GM18867 (cell line): ENCODE results near the gene ODAD2.
"Not testable (repeated sequence)": the region's sequence is repeated elsewhere in the genome, so short reads cannot be mapped to it uniquely, and the experiment has no call there.

Experiments used
- ATAC-seq: cut with Tn5 transposase; IDR thresholded peaks from one replicate; pipeline ENCODE4 v1.9.1; 2021; ENCODE audit warnings: mild to moderate bottlenecking, moderate library complexity; ENCODE audit not compliant: unreplicated experiment

The ODAD2 gene

DNA sequence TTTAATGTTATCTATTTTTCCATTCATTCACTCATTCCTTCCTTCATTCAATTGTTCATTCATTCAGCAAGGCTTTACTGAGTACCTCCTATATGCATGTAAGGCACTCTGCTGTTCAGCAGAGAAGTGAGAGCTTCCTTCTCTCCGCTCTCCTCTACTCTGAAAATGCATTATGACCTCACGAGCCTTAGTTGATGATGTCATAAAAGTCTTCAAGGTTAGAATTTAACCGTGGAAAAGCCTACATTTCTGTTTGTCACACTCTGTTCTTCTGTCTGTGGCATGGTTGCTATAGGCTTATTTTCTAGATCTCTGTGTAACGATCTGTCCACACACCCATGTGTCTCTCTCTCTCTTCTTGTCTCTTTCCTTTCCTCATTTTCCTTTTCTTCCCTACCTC, 17.1 kb downstream of the ODAD2 start:
- ATAC-seq = no peak

DNA sequence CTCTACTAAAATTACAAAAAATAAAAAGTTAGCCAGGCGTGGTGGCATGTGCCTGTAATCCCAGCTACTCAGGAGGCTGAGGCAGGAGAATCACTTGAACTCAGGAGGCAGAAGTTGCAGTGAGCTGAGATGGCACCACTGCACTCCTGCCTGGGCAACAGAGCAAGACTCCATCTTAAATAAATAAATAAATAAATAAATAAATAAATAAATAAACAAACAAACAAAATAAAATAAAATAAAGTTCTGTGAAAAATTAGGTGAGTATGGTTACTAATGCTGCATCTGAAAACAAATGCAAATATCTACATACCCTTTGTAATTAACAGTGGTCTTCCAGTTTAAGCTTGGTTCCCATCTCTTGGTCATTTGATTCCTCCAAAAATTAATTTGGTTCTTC, 28.1 kb downstream of the ODAD2 start:
- not testable (repeated sequence) for ATAC-seq

DNA sequence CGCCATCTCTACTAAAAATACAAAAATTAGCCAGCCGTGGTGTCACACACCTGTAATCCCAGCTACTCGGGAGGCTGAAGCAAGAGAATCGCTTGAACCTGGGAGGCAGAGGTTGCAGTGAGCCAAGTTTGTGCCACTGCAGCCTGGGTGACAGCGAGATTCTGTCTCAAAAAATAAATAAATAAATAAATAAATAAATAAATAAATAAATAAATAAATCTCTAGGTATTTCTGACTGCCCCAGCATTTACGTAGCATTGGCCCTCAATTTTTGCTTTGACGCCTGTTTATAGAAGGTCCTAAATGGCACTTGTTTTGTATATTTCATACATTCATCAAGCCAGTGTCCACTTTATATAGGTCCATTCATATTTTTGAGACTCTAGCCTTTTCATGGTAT, 28.9 kb downstream of the ODAD2 start:
- ATAC-seq = not testable (repeated sequence)

DNA sequence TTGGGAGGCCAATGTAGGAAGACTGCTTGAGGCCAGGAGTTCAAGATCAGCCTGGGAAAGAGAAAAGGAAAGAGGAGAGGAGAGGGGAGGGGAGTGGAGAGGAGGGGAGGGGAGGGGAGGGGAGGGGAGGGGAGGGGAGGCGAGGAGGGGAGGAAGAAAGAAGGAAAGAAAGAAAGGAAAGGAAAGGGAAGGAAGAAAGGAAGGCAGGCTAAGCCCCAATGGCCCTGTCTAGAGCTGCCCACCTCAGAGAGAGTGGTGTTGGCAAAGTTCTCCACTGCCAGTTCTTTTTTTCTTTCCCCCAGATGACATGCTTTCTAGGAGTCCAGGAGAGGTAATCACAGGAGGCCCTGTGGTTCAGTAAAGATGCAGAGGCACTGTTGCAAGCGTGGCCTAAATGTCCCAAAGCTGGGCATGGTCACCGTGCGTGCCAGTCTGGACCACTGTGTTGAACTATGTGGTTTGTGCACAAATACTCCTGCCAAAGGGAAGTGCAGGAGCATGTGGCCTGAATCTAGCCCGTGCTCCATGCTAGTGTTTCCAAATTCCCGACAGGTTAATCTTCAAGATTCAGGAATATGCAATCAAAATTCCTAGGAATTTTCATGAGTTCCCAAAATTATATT, 39.7 kb downstream of the ODAD2 start:
- ATAC-seq = no peak

DNA sequence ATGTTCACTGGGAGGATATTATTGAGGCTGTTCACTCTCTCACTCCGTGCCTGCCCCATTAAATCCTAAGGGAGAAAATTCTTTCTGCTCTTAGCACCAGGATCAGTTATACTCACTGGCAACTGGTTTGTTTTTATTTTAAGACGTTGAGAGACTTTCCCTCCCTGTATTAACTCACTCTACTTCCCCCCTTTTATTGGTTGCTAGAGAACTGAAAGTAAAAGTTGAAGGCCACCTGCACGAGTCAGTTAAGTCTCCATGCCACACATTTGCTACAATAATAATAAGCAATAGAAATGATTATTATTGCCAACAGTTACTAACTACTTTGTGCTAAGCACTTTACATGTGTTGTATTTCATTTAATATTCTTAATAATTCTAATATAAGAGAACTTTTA, 40.5 kb downstream of the ODAD2 start:
- ATAC-seq = peak; percentile 89

DNA sequence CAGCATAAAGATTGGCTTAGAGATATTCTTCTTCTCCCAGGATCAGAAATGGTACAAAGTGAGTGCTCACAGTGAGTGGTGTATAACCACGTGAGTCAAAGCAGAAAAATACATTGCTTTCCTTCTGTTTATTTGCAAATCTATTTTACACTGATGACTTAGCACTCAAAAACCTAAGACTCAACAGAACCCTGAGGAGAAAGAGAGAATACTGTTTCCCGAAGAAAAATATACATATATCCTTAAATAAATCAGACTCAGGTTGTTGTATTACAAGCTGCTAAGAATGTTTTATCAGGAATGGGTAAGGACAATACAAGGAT, 48.7 kb downstream of the ODAD2 start:
- ATAC-seq = no peak

DNA sequence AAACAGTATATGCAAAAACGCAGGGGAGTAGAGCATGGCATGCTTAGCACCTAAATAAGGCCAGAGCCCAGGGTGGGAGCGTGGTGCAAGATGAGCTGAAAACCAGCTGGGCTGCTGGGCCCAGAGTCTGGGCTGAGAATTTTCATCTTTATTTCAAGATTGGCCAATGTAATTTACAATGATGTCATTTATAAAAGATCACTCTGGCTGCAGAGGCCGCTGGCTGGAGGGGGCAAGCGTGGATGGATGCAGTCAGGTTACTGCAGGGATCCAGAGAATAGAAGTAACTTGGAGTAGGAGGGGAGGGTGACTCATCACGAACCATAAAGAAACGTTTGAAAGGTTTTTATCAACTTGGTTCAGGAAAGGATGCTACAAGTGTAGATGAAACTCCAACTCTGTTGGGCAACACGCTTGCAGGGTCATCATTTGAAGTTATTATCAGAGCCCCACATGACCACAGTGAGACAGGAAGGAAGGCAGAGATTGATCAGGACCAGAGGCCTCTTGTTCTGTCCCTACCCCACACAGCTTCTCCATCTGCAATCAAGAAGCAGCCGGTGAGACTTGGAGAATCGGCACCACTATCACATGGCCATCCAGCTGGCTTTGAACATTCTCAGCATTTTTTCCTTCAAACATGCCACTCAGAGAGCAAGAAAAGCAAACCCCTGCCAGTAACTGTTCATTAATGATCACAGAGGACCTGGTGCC, 49.2 kb downstream of the ODAD2 start:
- no peak for ATAC-seq

DNA sequence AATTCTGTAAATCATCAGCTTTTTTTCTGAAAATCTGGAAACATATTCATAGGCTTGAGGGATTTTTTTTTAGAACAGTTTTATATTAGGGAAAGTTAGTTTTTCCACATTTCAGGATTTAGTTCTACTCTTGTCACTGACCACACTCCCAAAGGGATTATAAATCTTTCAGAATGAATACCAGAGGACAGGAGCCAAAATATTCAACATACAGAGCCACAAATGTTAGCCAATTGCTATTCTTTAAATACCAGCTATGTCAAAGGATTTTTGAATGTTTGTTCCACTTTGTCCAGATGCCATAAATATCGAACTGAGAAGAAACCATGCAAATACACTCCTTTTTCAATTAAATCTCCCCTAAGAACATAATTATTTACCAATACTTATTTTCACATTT, 50.7 kb downstream of the ODAD2 start:
- ATAC-seq = no peak

DNA sequence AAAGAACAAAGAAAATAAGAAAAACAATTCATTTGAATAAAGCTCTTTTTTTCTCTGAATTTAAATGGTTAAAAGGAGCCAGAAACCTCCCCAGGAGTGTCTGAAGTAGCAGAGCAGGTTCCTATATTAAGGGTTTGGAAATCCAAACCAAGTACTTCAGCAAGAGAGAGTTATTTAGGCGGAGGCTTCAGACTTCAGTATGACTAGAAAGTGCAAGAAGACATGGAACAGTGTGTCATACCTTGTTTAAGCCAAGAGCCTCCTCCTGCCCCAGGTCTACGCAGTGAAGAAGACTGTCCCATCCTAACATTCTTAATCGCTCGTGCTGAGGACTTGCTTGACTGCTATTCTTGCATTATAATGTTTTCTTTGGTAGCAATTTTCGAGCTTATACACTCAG, 51.3 kb downstream of the ODAD2 start:
- ATAC-seq = no peak

DNA sequence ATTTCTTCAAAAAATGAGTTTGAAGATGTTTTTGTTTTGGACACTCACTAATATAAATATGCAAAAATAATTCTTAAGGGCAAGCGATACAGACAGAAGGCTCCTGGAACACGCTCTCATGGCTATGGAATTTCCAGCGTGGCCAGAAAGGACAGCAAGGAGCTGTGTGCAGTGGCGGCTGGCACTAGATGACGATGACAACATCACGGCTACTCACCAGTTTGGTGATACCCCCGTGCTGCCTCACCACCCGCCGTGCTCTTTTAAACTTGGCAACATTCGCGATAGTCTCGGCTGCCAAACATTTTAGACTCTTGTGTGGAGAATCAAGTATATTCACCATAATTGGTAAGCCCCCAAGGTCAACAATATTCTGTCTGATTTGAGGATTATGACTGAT, 54.9 kb downstream of the ODAD2 start:
- no peak for ATAC-seq

DNA sequence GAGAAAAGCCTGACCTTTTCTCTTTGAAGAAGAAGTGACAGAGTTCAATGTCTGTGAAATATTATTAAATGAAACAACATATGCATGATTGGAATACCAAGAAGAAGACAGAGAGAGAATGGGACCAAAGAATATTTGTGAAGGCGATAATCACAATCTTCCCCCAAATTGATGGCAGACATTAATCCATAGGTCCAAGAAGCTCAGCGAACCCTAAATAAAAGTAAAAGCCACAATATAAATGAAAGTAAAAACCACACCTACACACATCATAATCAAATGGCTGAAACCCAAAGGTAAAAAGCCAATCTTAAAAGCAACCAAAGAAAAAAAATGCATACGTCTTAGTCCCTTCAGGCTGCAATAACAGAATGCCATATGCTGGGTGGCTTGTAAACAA, 84.0 kb downstream of the ODAD2 start:
- ATAC-seq = no peak

DNA sequence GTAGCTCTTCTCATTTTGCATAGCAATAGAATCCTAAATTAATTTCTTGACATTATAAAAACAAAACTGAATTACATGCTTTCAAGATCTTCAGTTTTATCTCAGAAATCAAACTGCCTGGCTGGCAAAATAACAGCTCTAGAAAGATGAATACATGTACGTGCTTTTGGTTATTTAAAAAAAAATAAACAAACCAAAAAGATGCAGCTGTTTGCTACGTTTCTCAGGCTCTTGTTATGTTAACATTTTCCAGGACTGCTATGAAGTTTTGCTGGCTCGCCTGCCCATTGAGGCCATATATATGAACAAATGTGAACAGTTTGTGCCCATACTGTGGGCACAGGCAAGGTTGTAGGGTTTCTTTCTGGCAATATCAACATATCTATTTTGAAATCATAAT, 86.6 kb downstream of the ODAD2 start:
- ATAC-seq = no peak

DNA sequence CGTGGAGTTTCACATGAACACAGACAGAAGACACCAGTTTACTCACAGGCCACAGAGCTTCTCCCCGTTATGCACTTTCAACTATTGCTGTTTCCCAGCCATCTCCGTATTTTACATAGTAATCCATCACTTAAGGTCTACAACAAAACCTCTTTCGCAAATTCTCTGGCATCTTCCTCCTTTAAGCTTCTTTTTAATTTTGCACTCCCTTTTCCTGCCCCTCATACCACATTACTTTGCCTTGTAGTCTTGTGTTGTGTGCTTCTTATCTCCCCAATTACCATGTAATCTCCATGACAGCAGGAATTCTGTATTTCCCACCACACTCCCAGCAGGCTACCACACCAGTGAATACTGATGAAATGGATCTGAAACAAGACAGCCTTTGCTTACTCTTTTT, 87.3 kb downstream of the ODAD2 start:
- no peak for ATAC-seq

DNA sequence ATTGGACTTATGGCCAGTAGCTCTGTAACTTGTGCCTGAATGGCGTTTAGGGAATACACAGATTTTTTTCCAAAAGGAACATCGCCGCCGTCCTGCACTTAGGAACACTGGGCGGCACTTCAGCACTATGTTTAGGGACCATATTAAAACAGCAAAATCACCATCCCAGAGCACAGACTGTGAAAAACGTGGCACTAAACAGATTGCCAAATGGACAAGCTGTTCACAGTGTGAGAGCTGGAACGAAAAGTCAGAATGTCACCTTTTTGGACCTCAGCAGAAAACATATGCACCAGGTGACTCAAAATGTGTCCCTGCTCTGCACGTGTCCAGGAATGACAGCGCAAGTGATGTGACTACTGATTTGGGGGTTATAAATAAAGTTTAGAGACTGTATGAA, 87.9 kb downstream of the ODAD2 start:
- ATAC-seq = no peak

DNA sequence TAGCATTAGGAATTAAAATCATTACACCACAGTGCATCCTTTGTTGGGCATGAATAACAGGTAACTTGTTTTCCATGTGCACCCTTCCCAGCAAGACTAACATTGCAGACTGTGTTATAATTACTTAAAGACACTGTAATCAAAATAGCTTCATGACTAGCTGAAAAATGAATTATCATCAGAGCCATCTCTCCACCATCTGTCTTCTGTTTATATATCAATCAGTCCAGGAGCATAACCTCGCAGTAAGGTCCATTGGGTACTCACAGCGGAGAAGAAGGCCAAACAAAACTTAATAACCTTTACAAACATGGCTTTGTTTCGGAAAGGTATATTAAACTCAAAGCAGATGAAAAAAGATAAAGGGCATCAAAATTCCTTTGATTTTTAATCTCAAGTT, 90.6 kb downstream of the ODAD2 start:
- no peak for ATAC-seq

DNA sequence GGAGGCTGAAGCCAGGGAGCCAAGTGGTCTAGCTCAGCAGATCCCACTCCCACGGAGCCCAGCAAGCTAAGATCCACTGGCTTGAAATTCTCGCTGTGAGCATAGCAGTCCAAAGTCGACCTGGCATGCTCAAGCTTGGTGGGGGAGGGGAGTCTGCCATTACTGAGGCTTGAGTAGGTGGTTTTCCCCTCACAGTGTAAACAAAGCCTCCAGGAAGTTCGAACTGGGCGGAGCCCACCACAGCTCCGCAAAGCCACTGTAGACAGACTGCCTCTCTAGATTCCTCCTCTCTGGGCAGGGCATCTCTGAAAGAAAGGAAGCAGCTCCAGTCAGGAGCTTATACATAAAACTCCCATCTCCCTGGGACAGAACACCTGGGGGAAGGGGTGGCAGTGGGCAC, 99.4 kb downstream of the ODAD2 start:
- ATAC-seq = not testable (repeated sequence)

DNA sequence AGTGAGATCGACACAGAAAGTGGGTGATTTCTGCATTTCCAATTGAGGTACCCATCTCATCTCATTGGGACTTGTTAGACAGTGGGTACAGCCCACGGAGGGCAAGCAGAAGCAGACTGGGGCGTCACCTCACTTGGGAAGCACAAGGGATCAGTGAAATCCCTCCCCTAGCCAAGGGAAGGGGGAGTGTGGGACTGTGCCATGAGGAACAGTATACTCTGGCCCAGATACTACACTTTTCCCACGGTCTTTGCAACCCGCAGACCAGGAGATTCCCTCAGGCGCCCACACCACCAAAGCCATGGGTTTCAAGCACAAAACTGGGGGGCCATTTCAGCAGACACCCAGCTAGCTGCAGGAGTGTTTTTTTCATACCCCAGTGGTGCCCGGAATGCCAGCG, 99.8 kb downstream of the ODAD2 start:
- ATAC-seq = no peak

DNA sequence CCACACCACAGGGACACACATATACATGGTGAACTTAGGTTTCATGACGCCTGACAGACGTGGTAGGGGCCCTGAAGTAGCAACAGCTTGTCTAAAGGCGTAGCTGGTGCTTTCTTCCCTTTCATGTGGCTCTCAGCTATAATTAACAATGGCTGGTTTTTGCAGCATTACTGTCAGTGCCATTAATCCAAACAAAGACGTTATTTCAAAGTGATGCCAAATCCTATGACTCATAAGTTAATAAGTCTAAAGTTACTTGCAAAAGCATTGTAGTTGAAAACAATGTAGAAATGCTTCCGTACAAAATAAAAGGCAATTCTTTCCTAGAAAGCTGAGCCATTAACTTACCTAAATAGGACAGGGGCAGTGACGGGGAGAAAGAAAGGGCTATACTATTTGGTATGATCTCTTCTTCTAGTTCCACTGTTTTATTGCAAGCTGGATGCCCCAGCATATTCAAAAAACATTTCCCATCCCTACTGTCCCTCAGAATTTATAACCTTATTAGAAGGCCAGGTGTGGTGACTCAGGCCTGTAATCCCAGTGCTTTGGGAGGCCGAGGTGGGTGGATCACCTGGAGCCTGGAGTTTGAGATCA, 105.4 kb downstream of the ODAD2 start:
- ATAC-seq = no peak

DNA sequence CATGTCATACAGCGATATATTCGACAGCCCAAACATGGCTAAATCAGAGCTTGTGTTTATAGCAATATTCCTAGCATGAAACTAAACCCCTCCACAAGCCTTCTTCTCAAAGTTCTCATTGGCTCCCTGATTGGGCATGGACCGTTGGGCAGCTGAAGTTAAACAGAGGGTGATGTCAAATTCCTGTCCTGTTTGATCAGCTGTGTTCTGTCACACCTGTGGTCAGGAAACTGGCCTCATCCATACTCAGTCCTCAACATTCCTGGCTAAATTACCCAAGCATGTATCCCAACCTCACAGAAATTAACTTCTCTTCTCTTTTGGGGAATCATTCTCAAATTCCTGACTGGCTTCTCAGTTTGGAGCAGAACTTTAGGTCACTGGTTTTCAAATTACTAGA, 107.9 kb downstream of the ODAD2 start:
- ATAC-seq = no peak

DNA sequence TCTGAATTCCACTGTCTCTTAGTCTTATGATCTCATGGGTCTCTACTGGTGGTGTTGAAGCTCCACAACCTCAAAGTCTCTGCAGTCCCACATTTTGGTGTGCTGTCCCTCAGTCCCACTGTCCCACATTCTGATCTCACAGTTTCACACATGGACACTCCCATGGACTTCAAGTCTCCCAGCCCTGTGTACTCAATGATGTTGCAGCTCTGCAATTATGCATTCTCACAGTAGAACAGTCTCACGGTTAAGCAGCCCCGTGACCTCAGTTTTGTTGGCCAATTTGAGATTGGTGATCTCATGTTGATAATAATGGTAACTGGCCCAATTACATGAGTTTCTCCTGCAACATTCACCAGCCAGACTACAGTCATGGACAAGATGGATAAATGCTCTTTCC, 109.4 kb downstream of the ODAD2 start:
- no peak for ATAC-seq

DNA sequence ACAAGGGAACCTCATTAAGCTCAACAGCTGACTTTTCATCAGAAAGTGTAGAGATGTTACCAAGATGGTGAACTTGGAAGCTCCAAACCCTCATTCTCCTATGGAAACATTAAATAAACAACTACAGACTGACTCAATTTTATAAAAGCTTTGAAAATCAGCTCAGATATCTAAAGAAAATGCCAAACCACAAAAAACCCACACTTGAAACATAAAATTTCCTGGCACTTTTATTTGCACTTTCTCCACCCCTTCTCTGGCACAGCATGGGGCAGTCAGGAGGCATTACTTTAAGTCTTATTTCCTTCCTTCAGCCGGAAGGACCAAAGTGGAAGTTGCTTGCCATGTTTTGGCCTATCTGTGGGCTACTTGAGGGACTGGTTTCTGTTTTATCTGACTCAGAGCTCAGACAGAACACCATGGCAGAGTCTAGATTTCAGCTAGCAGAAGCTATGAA, 114.7 kb downstream of the ODAD2 start:
- ATAC-seq = no peak

DNA sequence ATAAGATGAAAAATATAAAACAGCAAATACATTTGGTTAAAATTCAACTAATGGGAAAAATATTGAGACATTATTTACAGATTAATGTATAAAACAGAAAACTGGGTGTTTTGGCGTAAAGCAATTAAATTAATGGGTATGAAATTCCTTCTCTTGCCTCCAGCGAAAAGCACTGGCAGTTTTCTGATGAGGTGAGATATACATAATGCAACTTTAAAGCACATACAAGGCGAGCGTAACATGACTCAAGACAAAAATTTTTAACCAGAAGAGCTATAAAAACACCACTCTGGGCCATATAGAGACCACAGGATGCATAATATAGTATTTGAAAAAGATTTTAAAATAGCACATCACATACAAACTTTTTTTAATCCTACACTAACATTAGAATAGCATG, 120.6 kb downstream of the ODAD2 start:
- ATAC-seq = no peak

DNA sequence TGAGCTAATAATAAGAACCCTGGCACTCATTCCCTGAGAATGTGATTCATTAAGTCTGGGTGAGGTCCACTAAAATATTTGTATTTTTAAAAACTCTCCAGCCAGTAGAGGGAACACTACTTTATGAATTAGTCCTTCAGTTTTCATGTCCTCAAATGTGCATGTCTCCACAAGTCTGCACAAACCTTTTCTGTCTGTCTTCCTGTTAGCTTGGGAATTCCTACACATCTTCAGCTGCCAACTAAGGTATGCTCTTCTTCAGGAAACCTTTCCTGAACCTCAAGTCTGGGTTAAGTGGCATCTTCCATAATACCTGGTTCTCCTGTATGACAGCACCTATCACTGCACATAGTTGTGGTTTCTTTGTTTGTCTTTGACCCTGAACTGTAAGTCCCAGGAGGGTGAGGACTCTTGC, 133.7 kb downstream of the ODAD2 start:
- no peak for ATAC-seq
